NCI-H524 treated with DMSO at 0.1 percent for 48 hours (cell line): Measurements from ENCODE around the gene DCN.

ENCODE experiments used
- DNase-seq: peaks from one replicate; lab custom pipeline; 2025; lab: John Stamatoyannopoulos, UW

DCN gene

GRCh38 chr12:91100906-91101305, 81.7 kb downstream of the DCN start:
- DNase-seq: no peak

GRCh38 chr12:91099836-91100235, 82.8 kb downstream of the DCN start:
- DNase-seq: no peak

- no peak for DNase-seq
Observed at GRCh38 chr12:91099341-91099740, 83.3 kb downstream of the DCN start.

- no peak for DNase-seq
Observed at GRCh38 chr12:91098941-91099340, 83.7 kb downstream of the DCN start.

GRCh38 chr12:91098461-91098860, 84.2 kb downstream of the DCN start:
- no peak for DNase-seq

GRCh38 chr12:91094957-91095356, 87.7 kb downstream of the DCN start:
- no peak for DNase-seq

- no peak for DNase-seq
Observed at GRCh38 chr12:91094032-91094662, 88.5 kb downstream of the DCN start.

- no peak for DNase-seq
Observed at GRCh38 chr12:91093341-91093740, 89.3 kb downstream of the DCN start.

GRCh38 chr12:91091916-91092715, 90.5 kb downstream of the DCN start:
- no peak for DNase-seq
